ENCODE results near the gene PALLD. TPM values are rescaled to one million over a fixed set of nuclear protein-coding genes. Genes with fewer than 3 reads are reported as not detected.

The PALLD gene
- total and polyA plus RNA-seq, 2 of the 8 experiments (the other 6 are each of a cell fraction or from before 2014, with no cell fraction given) = 10.5 to 25.0 TPM

DNA sequence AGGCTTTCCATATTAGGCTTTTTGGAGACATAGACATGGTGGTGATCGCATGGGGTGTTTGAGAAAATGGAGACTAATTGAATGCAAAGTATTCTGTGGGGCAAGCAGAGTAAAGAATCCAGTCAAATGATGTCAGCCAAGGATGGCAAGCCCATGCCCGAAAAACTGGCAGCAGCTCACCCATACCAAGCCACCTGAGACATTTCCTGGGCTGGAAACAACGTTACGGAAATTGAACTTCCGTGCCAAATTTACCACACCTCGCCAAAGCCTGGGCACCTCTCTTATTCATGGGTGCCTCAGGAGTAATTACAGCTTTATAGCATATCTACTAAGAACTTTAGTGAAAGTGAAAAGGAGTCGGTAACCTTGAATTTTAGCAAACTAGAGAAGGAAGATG is 346.8 kb downstream of the PALLD start (continued):
- TF ChIP-seq, protein P1, sequence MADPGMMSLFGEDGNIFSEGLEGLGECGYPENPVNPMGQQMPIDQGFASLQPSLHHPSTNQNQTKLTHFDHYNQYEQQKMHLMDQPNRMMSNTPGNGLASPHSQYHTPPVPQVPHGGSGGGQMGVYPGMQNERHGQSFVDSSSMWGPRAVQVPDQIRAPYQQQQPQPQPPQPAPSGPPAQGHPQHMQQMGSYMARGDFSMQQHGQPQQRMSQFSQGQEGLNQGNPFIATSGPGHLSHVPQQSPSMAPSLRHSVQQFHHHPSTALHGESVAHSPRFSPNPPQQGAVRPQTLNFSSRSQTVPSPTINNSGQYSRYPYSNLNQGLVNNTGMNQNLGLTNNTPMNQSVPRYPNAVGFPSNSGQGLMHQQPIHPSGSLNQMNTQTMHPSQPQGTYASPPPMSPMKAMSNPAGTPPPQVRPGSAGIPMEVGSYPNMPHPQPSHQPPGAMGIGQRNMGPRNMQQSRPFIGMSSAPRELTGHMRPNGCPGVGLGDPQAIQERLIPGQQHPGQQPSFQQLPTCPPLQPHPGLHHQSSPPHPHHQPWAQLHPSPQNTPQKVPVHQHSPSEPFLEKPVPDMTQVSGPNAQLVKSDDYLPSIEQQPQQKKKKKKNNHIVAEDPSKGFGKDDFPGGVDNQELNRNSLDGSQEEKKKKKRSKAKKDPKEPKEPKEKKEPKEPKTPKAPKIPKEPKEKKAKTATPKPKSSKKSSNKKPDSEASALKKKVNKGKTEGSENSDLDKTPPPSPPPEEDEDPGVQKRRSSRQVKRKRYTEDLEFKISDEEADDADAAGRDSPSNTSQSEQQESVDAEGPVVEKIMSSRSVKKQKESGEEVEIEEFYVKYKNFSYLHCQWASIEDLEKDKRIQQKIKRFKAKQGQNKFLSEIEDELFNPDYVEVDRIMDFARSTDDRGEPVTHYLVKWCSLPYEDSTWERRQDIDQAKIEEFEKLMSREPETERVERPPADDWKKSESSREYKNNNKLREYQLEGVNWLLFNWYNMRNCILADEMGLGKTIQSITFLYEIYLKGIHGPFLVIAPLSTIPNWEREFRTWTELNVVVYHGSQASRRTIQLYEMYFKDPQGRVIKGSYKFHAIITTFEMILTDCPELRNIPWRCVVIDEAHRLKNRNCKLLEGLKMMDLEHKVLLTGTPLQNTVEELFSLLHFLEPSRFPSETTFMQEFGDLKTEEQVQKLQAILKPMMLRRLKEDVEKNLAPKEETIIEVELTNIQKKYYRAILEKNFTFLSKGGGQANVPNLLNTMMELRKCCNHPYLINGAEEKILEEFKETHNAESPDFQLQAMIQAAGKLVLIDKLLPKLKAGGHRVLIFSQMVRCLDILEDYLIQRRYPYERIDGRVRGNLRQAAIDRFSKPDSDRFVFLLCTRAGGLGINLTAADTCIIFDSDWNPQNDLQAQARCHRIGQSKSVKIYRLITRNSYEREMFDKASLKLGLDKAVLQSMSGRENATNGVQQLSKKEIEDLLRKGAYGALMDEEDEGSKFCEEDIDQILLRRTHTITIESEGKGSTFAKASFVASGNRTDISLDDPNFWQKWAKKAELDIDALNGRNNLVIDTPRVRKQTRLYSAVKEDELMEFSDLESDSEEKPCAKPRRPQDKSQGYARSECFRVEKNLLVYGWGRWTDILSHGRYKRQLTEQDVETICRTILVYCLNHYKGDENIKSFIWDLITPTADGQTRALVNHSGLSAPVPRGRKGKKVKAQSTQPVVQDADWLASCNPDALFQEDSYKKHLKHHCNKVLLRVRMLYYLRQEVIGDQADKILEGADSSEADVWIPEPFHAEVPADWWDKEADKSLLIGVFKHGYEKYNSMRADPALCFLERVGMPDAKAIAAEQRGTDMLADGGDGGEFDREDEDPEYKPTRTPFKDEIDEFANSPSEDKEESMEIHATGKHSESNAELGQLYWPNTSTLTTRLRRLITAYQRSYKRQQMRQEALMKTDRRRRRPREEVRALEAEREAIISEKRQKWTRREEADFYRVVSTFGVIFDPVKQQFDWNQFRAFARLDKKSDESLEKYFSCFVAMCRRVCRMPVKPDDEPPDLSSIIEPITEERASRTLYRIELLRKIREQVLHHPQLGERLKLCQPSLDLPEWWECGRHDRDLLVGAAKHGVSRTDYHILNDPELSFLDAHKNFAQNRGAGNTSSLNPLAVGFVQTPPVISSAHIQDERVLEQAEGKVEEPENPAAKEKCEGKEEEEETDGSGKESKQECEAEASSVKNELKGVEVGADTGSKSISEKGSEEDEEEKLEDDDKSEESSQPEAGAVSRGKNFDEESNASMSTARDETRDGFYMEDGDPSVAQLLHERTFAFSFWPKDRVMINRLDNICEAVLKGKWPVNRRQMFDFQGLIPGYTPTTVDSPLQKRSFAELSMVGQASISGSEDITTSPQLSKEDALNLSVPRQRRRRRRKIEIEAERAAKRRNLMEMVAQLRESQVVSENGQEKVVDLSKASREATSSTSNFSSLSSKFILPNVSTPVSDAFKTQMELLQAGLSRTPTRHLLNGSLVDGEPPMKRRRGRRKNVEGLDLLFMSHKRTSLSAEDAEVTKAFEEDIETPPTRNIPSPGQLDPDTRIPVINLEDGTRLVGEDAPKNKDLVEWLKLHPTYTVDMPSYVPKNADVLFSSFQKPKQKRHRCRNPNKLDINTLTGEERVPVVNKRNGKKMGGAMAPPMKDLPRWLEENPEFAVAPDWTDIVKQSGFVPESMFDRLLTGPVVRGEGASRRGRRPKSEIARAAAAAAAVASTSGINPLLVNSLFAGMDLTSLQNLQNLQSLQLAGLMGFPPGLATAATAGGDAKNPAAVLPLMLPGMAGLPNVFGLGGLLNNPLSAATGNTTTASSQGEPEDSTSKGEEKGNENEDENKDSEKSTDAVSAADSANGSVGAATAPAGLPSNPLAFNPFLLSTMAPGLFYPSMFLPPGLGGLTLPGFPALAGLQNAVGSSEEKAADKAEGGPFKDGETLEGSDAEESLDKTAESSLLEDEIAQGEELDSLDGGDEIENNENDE (IDR thresholded peaks at IDR 0.05; ENCODE audit: insufficient replicate concordance, low read length) = no peak
- no peak for TF ChIP-seq CREB1 (IDR thresholded peaks at IDR 0.05)
- no peak for TF ChIP-seq KDM5A (IDR thresholded peaks at IDR 0.05; ENCODE audit: low read length)
- no peak for TF ChIP-seq TBP (IDR thresholded peaks at IDR 0.05; ENCODE audit: low read depth, low read length)
- no peak for TF ChIP-seq RNF2 (IDR thresholded peaks at IDR 0.05; ENCODE audit: borderline replicate concordance, low read depth, low read length, missing control alignments, poor library complexity, severe bottlenecking)
- TF ChIP-seq KDM1A (IDR thresholded peaks at IDR 0.05; ENCODE audit: borderline replicate concordance, low read length) = no peak
- TF ChIP-seq, protein P2, sequence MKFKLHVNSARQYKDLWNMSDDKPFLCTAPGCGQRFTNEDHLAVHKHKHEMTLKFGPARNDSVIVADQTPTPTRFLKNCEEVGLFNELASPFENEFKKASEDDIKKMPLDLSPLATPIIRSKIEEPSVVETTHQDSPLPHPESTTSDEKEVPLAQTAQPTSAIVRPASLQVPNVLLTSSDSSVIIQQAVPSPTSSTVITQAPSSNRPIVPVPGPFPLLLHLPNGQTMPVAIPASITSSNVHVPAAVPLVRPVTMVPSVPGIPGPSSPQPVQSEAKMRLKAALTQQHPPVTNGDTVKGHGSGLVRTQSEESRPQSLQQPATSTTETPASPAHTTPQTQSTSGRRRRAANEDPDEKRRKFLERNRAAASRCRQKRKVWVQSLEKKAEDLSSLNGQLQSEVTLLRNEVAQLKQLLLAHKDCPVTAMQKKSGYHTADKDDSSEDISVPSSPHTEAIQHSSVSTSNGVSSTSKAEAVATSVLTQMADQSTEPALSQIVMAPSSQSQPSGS (IDR thresholded peaks at IDR 0.05; ENCODE audit: low read length) = no peak
- no peak for TF ChIP-seq ASH2L (IDR thresholded peaks at IDR 0.05; ENCODE audit: low read length)
- TF ChIP-seq CBX8 (IDR thresholded peaks at IDR 0.05; ENCODE audit: borderline replicate concordance, low read depth, low read length) = no peak
- TF ChIP-seq SRF (IDR thresholded peaks at IDR 0.05; ENCODE audit: low read depth, low read length) = no peak

Data from H1 (cell line).